ENCODE measurements around the gene MMEL1. TPM values are rescaled to one million over a fixed set of nuclear protein-coding genes. Genes with fewer than 3 reads are reported as not detected.
"Not testable (repeated sequence)": the region's sequence is repeated elsewhere in the genome, so short reads cannot be mapped to it uniquely, and the experiment has no call there.

The MMEL1 gene
- total and polyA plus RNA-seq, 2 of the 13 experiments (the other 11 are each of a cell fraction or from before 2014, with no cell fraction given) = 0.48 TPM; not detected in 1

DNA sequence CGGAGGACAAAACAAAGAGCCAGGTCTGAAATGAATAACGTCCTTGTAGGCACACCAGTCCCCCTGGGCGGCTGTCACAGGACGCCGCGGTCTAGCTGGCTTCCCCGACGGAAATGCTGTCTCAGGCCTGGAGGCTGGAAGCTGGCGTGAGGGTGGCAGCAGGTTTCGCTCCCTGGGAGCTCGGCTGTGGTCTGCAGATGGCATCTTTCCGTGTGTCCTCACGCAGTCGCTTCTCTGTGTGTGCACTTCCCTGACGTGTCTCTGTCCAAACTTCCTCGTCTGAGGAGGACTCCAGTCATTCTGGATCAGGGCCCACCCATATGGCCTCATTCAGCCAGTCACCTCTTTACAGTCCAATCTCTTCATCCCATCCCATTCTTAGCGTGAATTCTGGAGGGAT is 62.5 kb downstream of the MMEL1 start (continued):
- TF ChIP-seq REL (CRISPR knock-in tag; conservative IDR thresholded peaks at IDR 0.05) (no peak), NCOA2 (CRISPR knock-in tag; IDR thresholded peaks at IDR 0.05) (no peak), SP140L (CRISPR knock-in tag; IDR thresholded peaks at IDR 0.05; ENCODE audit: borderline replicate concordance) (no peak), ZFP82 (CRISPR knock-in tag; IDR thresholded peaks at IDR 0.05; ENCODE audit: borderline replicate concordance) (no peak)
- TF ChIP-seq, protein P1, sequence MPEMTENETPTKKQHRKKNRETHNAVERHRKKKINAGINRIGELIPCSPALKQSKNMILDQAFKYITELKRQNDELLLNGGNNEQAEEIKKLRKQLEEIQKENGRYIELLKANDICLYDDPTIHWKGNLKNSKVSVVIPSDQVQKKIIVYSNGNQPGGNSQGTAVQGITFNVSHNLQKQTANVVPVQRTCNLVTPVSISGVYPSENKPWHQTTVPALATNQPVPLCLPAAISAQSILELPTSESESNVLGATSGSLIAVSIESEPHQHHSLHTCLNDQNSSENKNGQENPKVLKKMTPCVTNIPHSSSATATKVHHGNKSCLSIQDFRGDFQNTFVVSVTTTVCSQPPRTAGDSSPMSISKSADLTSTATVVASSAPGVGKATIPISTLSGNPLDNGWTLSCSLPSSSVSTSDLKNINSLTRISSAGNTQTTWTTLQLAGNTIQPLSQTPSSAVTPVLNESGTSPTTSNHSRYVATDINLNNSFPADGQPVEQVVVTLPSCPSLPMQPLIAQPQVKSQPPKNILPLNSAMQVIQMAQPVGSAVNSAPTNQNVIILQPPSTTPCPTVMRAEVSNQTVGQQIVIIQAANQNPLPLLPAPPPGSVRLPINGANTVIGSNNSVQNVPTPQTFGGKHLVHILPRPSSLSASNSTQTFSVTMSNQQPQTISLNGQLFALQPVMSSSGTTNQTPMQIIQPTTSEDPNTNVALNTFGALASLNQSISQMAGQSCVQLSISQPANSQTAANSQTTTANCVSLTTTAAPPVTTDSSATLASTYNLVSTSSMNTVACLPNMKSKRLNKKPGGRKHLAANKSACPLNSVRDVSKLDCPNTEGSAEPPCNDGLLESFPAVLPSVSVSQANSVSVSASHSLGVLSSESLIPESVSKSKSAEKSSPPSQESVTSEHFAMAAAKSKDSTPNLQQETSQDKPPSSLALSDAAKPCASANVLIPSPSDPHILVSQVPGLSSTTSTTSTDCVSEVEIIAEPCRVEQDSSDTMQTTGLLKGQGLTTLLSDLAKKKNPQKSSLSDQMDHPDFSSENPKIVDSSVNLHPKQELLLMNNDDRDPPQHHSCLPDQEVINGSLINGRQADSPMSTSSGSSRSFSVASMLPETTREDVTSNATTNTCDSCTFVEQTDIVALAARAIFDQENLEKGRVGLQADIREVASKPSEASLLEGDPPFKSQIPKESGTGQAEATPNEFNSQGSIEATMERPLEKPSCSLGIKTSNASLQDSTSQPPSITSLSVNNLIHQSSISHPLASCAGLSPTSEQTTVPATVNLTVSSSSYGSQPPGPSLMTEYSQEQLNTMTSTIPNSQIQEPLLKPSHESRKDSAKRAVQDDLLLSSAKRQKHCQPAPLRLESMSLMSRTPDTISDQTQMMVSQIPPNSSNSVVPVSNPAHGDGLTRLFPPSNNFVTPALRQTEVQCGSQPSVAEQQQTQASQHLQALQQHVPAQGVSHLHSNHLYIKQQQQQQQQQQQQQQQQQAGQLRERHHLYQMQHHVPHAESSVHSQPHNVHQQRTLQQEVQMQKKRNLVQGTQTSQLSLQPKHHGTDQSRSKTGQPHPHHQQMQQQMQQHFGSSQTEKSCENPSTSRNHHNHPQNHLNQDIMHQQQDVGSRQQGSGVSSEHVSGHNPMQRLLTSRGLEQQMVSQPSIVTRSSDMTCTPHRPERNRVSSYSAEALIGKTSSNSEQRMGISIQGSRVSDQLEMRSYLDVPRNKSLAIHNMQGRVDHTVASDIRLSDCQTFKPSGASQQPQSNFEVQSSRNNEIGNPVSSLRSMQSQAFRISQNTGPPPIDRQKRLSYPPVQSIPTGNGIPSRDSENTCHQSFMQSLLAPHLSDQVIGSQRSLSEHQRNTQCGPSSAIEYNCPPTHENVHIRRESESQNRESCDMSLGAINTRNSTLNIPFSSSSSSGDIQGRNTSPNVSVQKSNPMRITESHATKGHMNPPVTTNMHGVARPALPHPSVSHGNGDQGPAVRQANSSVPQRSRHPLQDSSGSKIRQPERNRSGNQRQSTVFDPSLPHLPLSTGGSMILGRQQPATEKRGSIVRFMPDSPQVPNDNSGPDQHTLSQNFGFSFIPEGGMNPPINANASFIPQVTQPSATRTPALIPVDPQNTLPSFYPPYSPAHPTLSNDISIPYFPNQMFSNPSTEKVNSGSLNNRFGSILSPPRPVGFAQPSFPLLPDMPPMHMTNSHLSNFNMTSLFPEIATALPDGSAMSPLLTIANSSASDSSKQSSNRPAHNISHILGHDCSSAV (CRISPR knock-in tag; IDR thresholded peaks at IDR 0.05; ENCODE audit: borderline replicate concordance) = no peak

DNA sequence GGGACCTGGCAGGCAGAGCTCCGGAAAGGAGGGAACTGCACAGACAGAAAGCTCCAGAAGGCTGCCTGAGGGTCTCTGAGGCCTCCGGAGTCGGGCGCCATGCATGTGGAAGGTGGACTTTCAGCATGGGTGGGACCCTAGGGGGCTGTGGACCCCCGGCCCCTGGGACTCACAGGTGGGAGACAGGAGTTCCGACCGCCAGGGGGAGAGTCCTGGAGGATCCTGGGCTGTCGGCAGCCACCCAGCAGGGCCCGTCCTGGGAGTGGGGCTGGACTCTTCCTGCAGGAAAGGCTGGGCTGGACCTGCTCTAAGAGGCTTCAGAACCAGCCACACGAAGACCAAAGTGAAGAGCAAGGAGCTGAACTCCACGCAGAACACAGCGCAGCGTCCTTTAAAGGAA is 63.1 kb downstream of the MMEL1 start:
- H3K79me2 ChIP-seq (ENCODE audit: insufficient read depth, low read length); FAIRE-seq; POLR2A ChIA-PET; H4K20me1 ChIP-seq (ENCODE audit: insufficient read depth, low read length); H3K4me3 ChIP-seq (replicated peaks in 1 of 3; ENCODE audit: insufficient read depth in 1 of 3, low read depth in 2 of 3, low read length in 3 of 3); BruUV-seq (replicated peaks); CTCF ChIA-PET (ENCODE audit: low intra/inter-chr PET ratio, low total read pairs); H2AFZ ChIP-seq (ENCODE audit: low read length); H3K4me2 ChIP-seq (ENCODE audit: low read depth, low read length); in situ Hi-C loops (cut with HindIII; ENCODE audit: extremely low pct_ligation_motif_present, low pct_unique_long_range_greater_than_20kb); intact Hi-C loops (cut with micrococcal nuclease; ENCODE audit: unreplicated experiment); DNase-seq (ENCODE audit: low spot score); H3K36me3 ChIP-seq (replicated peaks in 1 of 2; ENCODE audit: control insufficient read depth in 1 of 2, insufficient read depth in 2 of 2, low read length in 2 of 2); H3K27ac ChIP-seq (ENCODE audit: extremely low read length, insufficient read depth, low read length); H3K9ac ChIP-seq (ENCODE audit: insufficient read depth, low read depth, low read length): not testable (repeated sequence)
- TF ChIP-seq, protein P2, sequence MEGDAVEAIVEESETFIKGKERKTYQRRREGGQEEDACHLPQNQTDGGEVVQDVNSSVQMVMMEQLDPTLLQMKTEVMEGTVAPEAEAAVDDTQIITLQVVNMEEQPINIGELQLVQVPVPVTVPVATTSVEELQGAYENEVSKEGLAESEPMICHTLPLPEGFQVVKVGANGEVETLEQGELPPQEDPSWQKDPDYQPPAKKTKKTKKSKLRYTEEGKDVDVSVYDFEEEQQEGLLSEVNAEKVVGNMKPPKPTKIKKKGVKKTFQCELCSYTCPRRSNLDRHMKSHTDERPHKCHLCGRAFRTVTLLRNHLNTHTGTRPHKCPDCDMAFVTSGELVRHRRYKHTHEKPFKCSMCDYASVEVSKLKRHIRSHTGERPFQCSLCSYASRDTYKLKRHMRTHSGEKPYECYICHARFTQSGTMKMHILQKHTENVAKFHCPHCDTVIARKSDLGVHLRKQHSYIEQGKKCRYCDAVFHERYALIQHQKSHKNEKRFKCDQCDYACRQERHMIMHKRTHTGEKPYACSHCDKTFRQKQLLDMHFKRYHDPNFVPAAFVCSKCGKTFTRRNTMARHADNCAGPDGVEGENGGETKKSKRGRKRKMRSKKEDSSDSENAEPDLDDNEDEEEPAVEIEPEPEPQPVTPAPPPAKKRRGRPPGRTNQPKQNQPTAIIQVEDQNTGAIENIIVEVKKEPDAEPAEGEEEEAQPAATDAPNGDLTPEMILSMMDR (CRISPR knock-in tag; IDR thresholded peaks at IDR 0.05) = peak; percentile 30; the same call in 1 of the 2 replicates
- peak; percentile 54 for ATAC-seq
- WGBS (ENCODE audit: low lambda C conversion rate) = 65% methylated on average over 4 of the region's 13 CpGs
- Histone ChIP-seq H3K4me1 (ENCODE audit: insufficient read depth, low read length) (peaks cover 48% of the 10 kb centered on the region), H3K27me3 (ENCODE audit: control insufficient read depth in 1 of 2, insufficient read depth in 2 of 2, low read length in 2 of 2) (peaks cover 5 to 40% of the 10 kb centered on the region in 2 experiments; a peak in 4 of 5 replicates), H3K9me3 (ENCODE audit: low read length) (peaks cover 11% of the 10 kb centered on the region)

Data from HepG2 (cell line).